IPS DF 6.9 (cell line): Measurements from ENCODE around the gene LRCH3.

Source experiments
- DNase-seq: peaks from one replicate; pipeline ENCODE4 v3.0.0-alpha.2; 2013; ENCODE audit warnings: low read depth, low spot score
- H3K27ac ChIP-seq: one replicate; pipeline ENCODE4 v1.5.1; 2013; ENCODE audit warnings: low read length, control low read depth
- H3K27me3 ChIP-seq: 2 replicates; pipeline ENCODE4 v1.6.1; 2013; ENCODE audit warnings: mild to moderate bottlenecking, low read length; ENCODE audit not compliant: control insufficient read depth, insufficient read depth
- H3K36me3 ChIP-seq: 2 replicates; pipeline ENCODE4 v1.6.1; 2013; ENCODE audit warnings: low read length; ENCODE audit not compliant: control insufficient read depth, insufficient read depth
- H3K4me1 ChIP-seq: 2 replicates; pipeline ENCODE4 v1.6.1; 2013; ENCODE audit warnings: low read length; ENCODE audit not compliant: control insufficient read depth, insufficient read depth
- H3K4me3 ChIP-seq: 2 replicates; pipeline ENCODE4 v1.5.1; 2013; ENCODE audit warnings: mild to moderate bottlenecking, low read length
- H3K9me3 ChIP-seq: 2 replicates; pipeline ENCODE4 v1.6.1; 2013; ENCODE audit warnings: low read length, inconsistent platforms; ENCODE audit not compliant: control insufficient read depth, insufficient read depth
- WGBS: extraction: QIAGEN DNeasy Blood & Tissue Kit; methylation state at CpG from one replicate; pipeline ENCODE4 v1.1.7; 2013; ENCODE audit warnings: mixed read lengths, missing lambda C conversion rate; ENCODE audit not compliant: insufficient read length, insufficient coverage; 5-methylcytosine and 5-hydroxymethylcytosine counted together

Gene LRCH3

GRCh38 chr3:197858133-197858532 lies 67.1 kb downstream of the LRCH3 start:
- H3K36me3 ChIP-seq, result no peaks in the 10 kb centered on the region; the same call in 1 of the 2 replicates
- H3K27me3 ChIP-seq, result no peaks in the 10 kb centered on the region
- peak overlapping the region; percentile 58 for H3K27ac ChIP-seq
- H3K4me1 ChIP-seq, result peaks cover 2% of the 10 kb centered on the region; the same call in 1 of the 2 replicates
- no peak overlapping the region for H3K4me3 ChIP-seq
- DNase-seq, result no peak
- H3K9me3 ChIP-seq, result no peaks in the 10 kb centered on the region
- no CpG with 5 or more reads among the region's 3 CpGs for whole genome bisulfite sequencing

GRCh38 chr3:197858598-197858997 lies 67.5 kb downstream of the LRCH3 start:
- H3K27me3 ChIP-seq, result no peaks in the 10 kb centered on the region
- peaks cover 2% of the 10 kb centered on the region; the same call in 1 of the 2 replicates for H3K4me1 ChIP-seq
- no peaks in the 10 kb centered on the region; the same call in 1 of the 2 replicates for H3K36me3 ChIP-seq
- peak overlapping the region; percentile 58 for H3K27ac ChIP-seq
- H3K9me3 ChIP-seq, result no peaks in the 10 kb centered on the region
- H3K4me3 ChIP-seq, result no peak overlapping the region
- no CpG with 5 or more reads among the region's 3 CpGs for WGBS
- no peak for DNase-seq

GRCh38 chr3:197866035-197866434 lies 75.0 kb downstream of the LRCH3 start:
- Histone ChIP-seq H3K4me1 (no peaks in the 10 kb centered on the region; the same call in 1 of the 2 replicates), H3K27ac (no peak overlapping the region), H3K4me3 (no peak overlapping the region), H3K27me3 (no peaks in the 10 kb centered on the region), H3K36me3 (no peaks in the 10 kb centered on the region), H3K9me3 (no peaks in the 10 kb centered on the region)
- WGBS, result no CpG with 5 or more reads among the region's 6 CpGs
- no peak for DNase-seq

GRCh38 chr3:197873329-197873728 lies 82.3 kb downstream of the LRCH3 start:
- no peak for DNase-seq
- Histone ChIP-seq H3K36me3 (peaks cover 8% of the 10 kb centered on the region), H3K27me3 (no peaks in the 10 kb centered on the region), H3K4me3 (no peak overlapping the region), H3K9me3 (peaks cover 4% of the 10 kb centered on the region), H3K4me1 (no peaks in the 10 kb centered on the region), H3K27ac (no peak overlapping the region)
- WGBS, result no CpG with 5 or more reads among the region's 6 CpGs

GRCh38 chr3:197874064-197874463 lies 83.0 kb downstream of the LRCH3 start:
- DNase-seq, result no peak
- WGBS, result no CpG with 5 or more reads among the region's 5 CpGs
- Histone ChIP-seq H3K4me3 (no peak overlapping the region), H3K4me1 (no peaks in the 10 kb centered on the region), H3K27me3 (no peaks in the 10 kb centered on the region), H3K9me3 (peaks cover 4% of the 10 kb centered on the region), H3K36me3 (peaks cover 8% of the 10 kb centered on the region), H3K27ac (no peak overlapping the region)

- H3K36me3 ChIP-seq, result peaks cover 8% of the 10 kb centered on the region
Measured at GRCh38 chr3:197874653-197875052, 83.6 kb downstream of the LRCH3 start.

GRCh38 chr3:197877902-197878301 lies 86.8 kb downstream of the LRCH3 start:
- Histone ChIP-seq H3K4me1 (peaks cover 2% of the 10 kb centered on the region; the same call in 1 of the 2 replicates), H3K27ac (no peak overlapping the region), H3K36me3 (peaks cover 5% of the 10 kb centered on the region), H3K9me3 (peaks cover 4% of the 10 kb centered on the region), H3K4me3 (no peak overlapping the region), H3K27me3 (no peaks in the 10 kb centered on the region)
- WGBS, result no CpG with 5 or more reads among the region's 4 CpGs
- DNase-seq, result no peak

More at GRCh38 chr3:197874653-197875052, 83.6 kb downstream of the LRCH3 start:
- no peak overlapping the region for H3K4me3 ChIP-seq
- peaks cover 4% of the 10 kb centered on the region for H3K9me3 ChIP-seq
- no peaks in the 10 kb centered on the region for H3K4me1 ChIP-seq
- H3K27me3 ChIP-seq, result no peaks in the 10 kb centered on the region
- H3K27ac ChIP-seq, result no peak overlapping the region
- no CpG with 5 or more reads among the region's 6 CpGs for WGBS
- DNase-seq, result no peak

- no CpG with 5 or more reads among the region's 8 CpGs for WGBS
- Histone ChIP-seq H3K9me3 (peaks cover 2% of the 10 kb centered on the region; the same call in 1 of the 2 replicates), H3K27me3 (no peaks in the 10 kb centered on the region), H3K27ac (no peak overlapping the region), H3K4me3 (no peak overlapping the region), H3K4me1 (peaks cover 2% of the 10 kb centered on the region; the same call in 1 of the 2 replicates), H3K36me3 (peaks cover 1% of the 10 kb centered on the region)
- no peak for DNase-seq
Measured at GRCh38 chr3:197878427-197878826, 87.4 kb downstream of the LRCH3 start.

GRCh38 chr3:197880491-197881269 lies 89.6 kb downstream of the LRCH3 start:
- Histone ChIP-seq H3K36me3 (no peaks in the 10 kb centered on the region; the same call in 1 of the 2 replicates), H3K9me3 (no peaks in the 10 kb centered on the region), H3K4me3 (no peak overlapping the region), H3K4me1 (peaks cover 3% of the 10 kb centered on the region; the same call in 1 of the 2 replicates), H3K27me3 (no peaks in the 10 kb centered on the region), H3K27ac (no peak overlapping the region)
- DNase-seq, result no peak
- WGBS, result no CpG with 5 or more reads among the region's 17 CpGs

- H3K36me3 ChIP-seq, result no peaks in the 10 kb centered on the region; the same call in 1 of the 2 replicates
- no peak overlapping the region for H3K27ac ChIP-seq
- peaks cover 3% of the 10 kb centered on the region; the same call in 1 of the 2 replicates for H3K4me1 ChIP-seq
- no peaks in the 10 kb centered on the region for H3K27me3 ChIP-seq
- H3K9me3 ChIP-seq, result no peaks in the 10 kb centered on the region
- no CpG with 5 or more reads among the region's 8 CpGs for WGBS
- no peak overlapping the region for H3K4me3 ChIP-seq
- no peak for DNase-seq
Measured at GRCh38 chr3:197881270-197881969, 90.4 kb downstream of the LRCH3 start.
